Activated CD4-positive, alpha-beta memory T cell treated with anti-CD3 and anti-CD28 coated beads, Interleukin-2, amount 10 ng/mL, durations not matched to agents 7 days and 5 days (primary cell): ENCODE results near the gene MED12. TPM values are rescaled to one million over a fixed set of nuclear protein-coding genes. Genes with fewer than 3 reads are reported as not detected.
A peak's percentile ranks its signal among the peaks of the same experiment; 100 is the strongest.

Source experiments
- CTCF ChIA-PET: fragments of 350-600 bp; sonication (Branson Sonifier 250); formaldehyde crosslinking; loops from one replicate; lab custom pipeline; 2021; ENCODE audit warnings: antibody characterized with exemption, inconsistent platforms; lab: Charles Lee
- POLR2A ChIA-PET: fragments of 350-600 bp; sonication (Branson Sonifier 250); formaldehyde crosslinking; loops from one replicate; lab custom pipeline; 2021; ENCODE audit warnings: antibody characterized with exemption; lab: Charles Lee
- DNase-seq: peaks from one replicate; pipeline ENCODE4 v3.0.0-alpha.2; 2020
- H3K27ac Mint-ChIP-seq: one replicate; pipeline ENCODE4 v1.8.0; 2021; ENCODE audit warnings: mild to moderate bottlenecking, mixed read lengths
- H3K27me3 Mint-ChIP-seq: one replicate; pipeline ENCODE4 v1.8.0; 2021; ENCODE audit warnings: mixed read lengths
- H3K36me3 Mint-ChIP-seq: one replicate; pipeline ENCODE4 v1.8.0; 2021; ENCODE audit warnings: low read depth, mixed read lengths
- H3K4me1 Mint-ChIP-seq: one replicate; pipeline ENCODE4 v1.8.0; 2021; ENCODE audit warnings: mixed read lengths
- H3K4me3 Mint-ChIP-seq: one replicate; pipeline ENCODE4 v1.8.0; 2021; ENCODE audit warnings: mild to moderate bottlenecking, mixed read lengths
- H3K9me3 Mint-ChIP-seq: one replicate; pipeline ENCODE4 v1.8.0; 2021; ENCODE audit warnings: mixed read lengths
- total RNA-seq, 2 experiments: library from RNA; stranded (reverse); gene quantifications; one replicate each; pipeline ENCODE4 v1.2.3, GENCODE V29; 2021

MED12 gene
- total RNA-seq, 2 experiments from 2014 or later = 56.5 to 61.3 TPM

GRCh38 chrX:71183341-71183740, 64.9 kb downstream of the MED12 start:
- Mint-ChIP-seq H3K36me3 (peaks cover 28% of the 10 kb centered on the region), H3K27ac (no peak overlapping the region), H3K9me3 (no peaks in the 10 kb centered on the region), H3K4me1 (peaks cover 29% of the 10 kb centered on the region), H3K4me3 (no peak overlapping the region), H3K27me3 (no peaks in the 10 kb centered on the region)
- no peak for DNase-seq
- POLR2A ChIA-PET = interaction anchor here (1.8 to 5.3 kb wide), 7 partner anchors 10 to 350 kb away, joined by 8 to 66 read pairs (median 31); partner anchors contain the start of genes IL2RG, MED12, NONO and OGT
- CTCF ChIA-PET = interaction anchor here (1.7 to 2.4 kb wide), 2 partner anchors 14 to 100 kb away, joined by 11 to 14 read pairs; partner anchors contain the start of gene NONO

GRCh38 chrX:71184092-71184491, 65.7 kb downstream of the MED12 start:
- ChIA-PET POLR2A (interaction anchor here (4.3 to 5.3 kb wide), 2 partner anchors 73 to 182 kb away, joined by 31 to 35 read pairs; partner anchors contain the start of genes IL2RG and TAF1), CTCF (interaction anchor here (1.2 kb wide), 1 partner anchor 13 kb away, joined by 3 read pairs; no protein-coding TSS in a partner anchor)
- no peak for DNase-seq
- no peak overlapping the region for H3K4me3 Mint-ChIP-seq
- H3K36me3 Mint-ChIP-seq = peaks cover 25% of the 10 kb centered on the region
- H3K4me1 Mint-ChIP-seq = peaks cover 29% of the 10 kb centered on the region
- no peaks in the 10 kb centered on the region for H3K27me3 Mint-ChIP-seq
- H3K27ac Mint-ChIP-seq = peak overlapping the region; percentile 44
- H3K9me3 Mint-ChIP-seq = no peaks in the 10 kb centered on the region

- Mint-ChIP-seq H3K9me3 (no peaks in the 10 kb centered on the region), H3K4me3 (no peak overlapping the region), H3K4me1 (peaks cover 25% of the 10 kb centered on the region), H3K27me3 (no peaks in the 10 kb centered on the region), H3K36me3 (peaks cover 23% of the 10 kb centered on the region), H3K27ac (no peak overlapping the region)
- POLR2A ChIA-PET = interaction anchor here (4.3 to 5.3 kb wide), 2 partner anchors 73 to 181 kb away, joined by 31 to 35 read pairs; partner anchors contain the start of genes IL2RG and TAF1
- CTCF ChIA-PET = interaction anchor here (1.1 to 1.2 kb wide), 2 partner anchors 9 to 13 kb away, joined by 3 read pairs; no protein-coding TSS in a partner anchor
- no peak for DNase-seq
These were observed 66.6 kb downstream of the MED12 start for GRCh38 chrX:71184803-71185495.

- ChIA-PET POLR2A (no interaction called here), CTCF (no interaction called here)
- Mint-ChIP-seq H3K4me1 (peaks cover 24% of the 10 kb centered on the region), H3K27ac (peak overlapping the region; percentile 5), H3K36me3 (peaks cover 18% of the 10 kb centered on the region), H3K9me3 (no peaks in the 10 kb centered on the region), H3K4me3 (no peak overlapping the region), H3K27me3 (no peaks in the 10 kb centered on the region)
- no peak for DNase-seq
These were observed 72.9 kb downstream of the MED12 start for GRCh38 chrX:71191248-71191647.

Other genes starting within 250 kb of the MED12 start
- gene TEX11, start 209.9 kb upstream of the MED12 start, total RNA-seq = not detected
- not detected for gene SLC7A3, start 187.5 kb upstream of the MED12 start, total RNA-seq
- gene SNX12, start 50.3 kb upstream of the MED12 start, total RNA-seq = 10 to 100 TPM; 43.2 to 43.5 TPM
- gene FOXO4, start 22.7 kb upstream of the MED12 start, total RNA-seq = 10 to 100 TPM; 18.4 to 20.4 TPM
- 10 to 100 TPM; 26.4 to 29.9 TPM for gene CXorf65, start 11.9 kb upstream of the MED12 start, total RNA-seq
- 100 to 1,000 TPM; 633 to 637 TPM for gene IL2RG, start 7.0 kb upstream of the MED12 start, total RNA-seq
- 1 to 10 TPM in 1 of 2 experiments, under 1 TPM in 1; 0.90 to 1.2 TPM for gene NLGN3, start 26.2 kb downstream of the MED12 start, total RNA-seq
- not detected for gene GJB1, start 104.6 kb downstream of the MED12 start, total RNA-seq
- 10 to 100 TPM; 21.5 to 22.2 TPM for gene ZMYM3, start 135.5 kb downstream of the MED12 start, total RNA-seq
- 100 to 1,000 TPM; 376 to 400 TPM for gene NONO, start 165.0 kb downstream of the MED12 start, total RNA-seq
- 1 to 10 TPM; 2.9 to 4.4 TPM for gene ITGB1BP2, start 183.2 kb downstream of the MED12 start, total RNA-seq
- 10 to 100 TPM; 29.0 to 33.0 TPM for gene TAF1, start 247.8 kb downstream of the MED12 start, total RNA-seq